ENCODE data around the gene BTK.

- TF ChIP-seq CTCF (IDR thresholded peaks at IDR 0.05; ENCODE audit: low read depth, low read length) (no peak), EZH2phosphoT487 (IDR thresholded peaks at IDR 0.05; ENCODE audit: low read depth) (no peak)
These were observed 25.6 kb downstream of the BTK start for GRCh38 chrX:101360390-101360789.

Data from OCI-LY3 (cell line).